Measurements from ENCODE around the gene KHDC1L. TPM values are rescaled to one million over a fixed set of nuclear protein-coding genes. Genes with fewer than 3 reads are reported as not detected.

KHDC1L gene
- total RNA-seq, 1 experiment from 2014 or later: not detected

DNA sequence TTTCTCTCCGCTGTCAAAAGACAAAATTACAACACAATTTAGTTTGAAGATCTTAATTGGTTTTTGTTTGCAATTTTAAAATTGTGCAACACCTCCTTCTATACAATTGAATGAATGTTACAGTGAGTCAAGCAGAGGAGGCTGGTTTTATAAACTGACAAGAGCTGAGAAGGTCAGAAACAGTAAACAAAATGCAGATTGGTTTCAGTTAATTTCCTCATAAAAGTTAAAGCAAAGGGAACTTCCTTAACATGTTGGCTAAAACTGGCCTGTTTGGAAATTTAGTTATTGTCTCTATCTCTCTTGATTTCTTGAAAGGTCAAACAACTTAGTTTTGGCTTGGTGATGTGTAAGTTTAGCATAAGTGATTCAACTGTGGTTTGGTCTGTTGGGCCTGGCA, 22.2 kb downstream of the KHDC1L start:
- no peak overlapping the region for H4K5ac ChIP-seq (ENCODE audit: insufficient read length, low read depth, low read length)

More for the DNA sequence above, 22.2 kb downstream of the KHDC1L start:
- Histone ChIP-seq H2BK120ac (ENCODE audit: low read depth, low read length, poor library complexity, severe bottlenecking) (no peak overlapping the region), H4K91ac (ENCODE audit: insufficient read length, low read depth, low read length) (no peak overlapping the region), H2AK5ac (ENCODE audit: insufficient read length, low read length) (no peak overlapping the region), H4K20me1 (ENCODE audit: control insufficient read depth, insufficient read depth, insufficient read length) (no peaks in the 10 kb centered on the region), H3K27me3 (ENCODE audit: insufficient read depth, low read length) (no peaks in the 10 kb centered on the region), H3K18ac (ENCODE audit: insufficient read length, low read depth, low read length) (no peak overlapping the region), H2BK15ac (ENCODE audit: low read depth, low read length) (no peak overlapping the region), H3K9me3 (ENCODE audit: control insufficient read depth, low read depth, low read length) (no peaks in the 10 kb centered on the region), H2AFZ (ENCODE audit: low read length) (no peak overlapping the region), H2BK5ac (ENCODE audit: insufficient read length, low read length) (no peak overlapping the region), H2BK12ac (ENCODE audit: insufficient read length, low read depth, low read length) (no peak overlapping the region), H3K56ac (ENCODE audit: insufficient read length, low read depth, low read length) (no peak overlapping the region), H3K23ac (ENCODE audit: insufficient read length, low read depth, low read length) (no peak overlapping the region), H3K79me1 (ENCODE audit: insufficient read depth, low read depth, low read length, poor library complexity, severe bottlenecking) (no peaks in the 10 kb centered on the region), H3K4me1 (ENCODE audit: insufficient read depth, low read length) (peaks cover 6% of the 10 kb centered on the region), H4K8ac (replicated peaks; ENCODE audit: insufficient read length, low read depth, low read length) (no peak overlapping the region), H3K27ac (ENCODE audit: insufficient read length, low read depth, low read length) (no peak overlapping the region), H3K4ac (ENCODE audit: low read depth, low read length) (no peak overlapping the region), H3K4me2 (ENCODE audit: insufficient read depth, insufficient read length, low read length) (no peak overlapping the region), H3K14ac (ENCODE audit: insufficient read depth, low read length) (no peak overlapping the region), H2BK20ac (ENCODE audit: low read depth, low read length, poor library complexity, severe bottlenecking) (no peak overlapping the region), H3K23me2 (ENCODE audit: insufficient read length, low read depth, low read length, poor library complexity, severe bottlenecking) (no peaks in the 10 kb centered on the region), H3K79me2 (ENCODE audit: insufficient read depth, low read length) (no peaks in the 10 kb centered on the region), H3T11ph (ENCODE audit: low read length) (no peak overlapping the region), H3K9ac (ENCODE audit: extremely low read depth, insufficient read length, low read length) (no peak overlapping the region)
- Mint-ChIP-seq H3K36me3 (ENCODE audit: insufficient read depth in 1 of 3, low read depth in 3 of 3) (peaks cover 8 to 20% (median 12%) of the 10 kb centered on the region in 3 experiments; a peak in 6 of 7 replicates), H3K27ac (no peak overlapping the region; a peak in 1 of 7 replicates), H3K9me3 (peaks cover 17% of the 10 kb centered on the region in 2 experiments), H3K4me1 (peaks cover 16 to 18% of the 10 kb centered on the region in 2 experiments), H3K4me3 (no peak overlapping the region), H3K27me3 (ENCODE audit: low read depth) (peaks cover 2% of the 10 kb centered on the region; the same call in 1 of the 2 replicates)
- no CpG with 5 or more reads among the region's 1 CpG for WGBS (ENCODE audit: extremely low coverage, insufficient read length, low lambda C conversion rate)
- TF ChIP-seq, protein P1, sequence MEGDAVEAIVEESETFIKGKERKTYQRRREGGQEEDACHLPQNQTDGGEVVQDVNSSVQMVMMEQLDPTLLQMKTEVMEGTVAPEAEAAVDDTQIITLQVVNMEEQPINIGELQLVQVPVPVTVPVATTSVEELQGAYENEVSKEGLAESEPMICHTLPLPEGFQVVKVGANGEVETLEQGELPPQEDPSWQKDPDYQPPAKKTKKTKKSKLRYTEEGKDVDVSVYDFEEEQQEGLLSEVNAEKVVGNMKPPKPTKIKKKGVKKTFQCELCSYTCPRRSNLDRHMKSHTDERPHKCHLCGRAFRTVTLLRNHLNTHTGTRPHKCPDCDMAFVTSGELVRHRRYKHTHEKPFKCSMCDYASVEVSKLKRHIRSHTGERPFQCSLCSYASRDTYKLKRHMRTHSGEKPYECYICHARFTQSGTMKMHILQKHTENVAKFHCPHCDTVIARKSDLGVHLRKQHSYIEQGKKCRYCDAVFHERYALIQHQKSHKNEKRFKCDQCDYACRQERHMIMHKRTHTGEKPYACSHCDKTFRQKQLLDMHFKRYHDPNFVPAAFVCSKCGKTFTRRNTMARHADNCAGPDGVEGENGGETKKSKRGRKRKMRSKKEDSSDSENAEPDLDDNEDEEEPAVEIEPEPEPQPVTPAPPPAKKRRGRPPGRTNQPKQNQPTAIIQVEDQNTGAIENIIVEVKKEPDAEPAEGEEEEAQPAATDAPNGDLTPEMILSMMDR (conservative IDR thresholded peaks at IDR 0.05): no peak
- DNase-seq: no peak

Data from H9 (cell line).